Osteocyte (in vitro differentiated cells): ENCODE measurements around the gene PTPRD. TPM values are rescaled to one million over a fixed set of nuclear protein-coding genes. Genes with fewer than 3 reads are reported as not detected.

Experiments used
- DNase-seq: peaks from one replicate; pipeline ENCODE4 v3.0.0; 2021; ENCODE audit warnings: mixed read lengths; ENCODE audit not compliant: unreplicated experiment; ENCODE audit errors: extremely low spot score
- H3K27ac Mint-ChIP-seq: one replicate; pipeline ENCODE4 v1.8.0; 2021; ENCODE audit warnings: mild to moderate bottlenecking, mixed read lengths; ENCODE audit not compliant: unreplicated experiment
- H3K27me3 Mint-ChIP-seq: one replicate; pipeline ENCODE4 v1.8.0; 2021; ENCODE audit warnings: mixed read lengths; ENCODE audit not compliant: unreplicated experiment
- H3K36me3 Mint-ChIP-seq: one replicate; pipeline ENCODE4 v1.8.0; 2021; ENCODE audit warnings: mixed read lengths; ENCODE audit not compliant: unreplicated experiment
- H3K4me1 Mint-ChIP-seq: one replicate; pipeline ENCODE4 v1.8.0; 2021; ENCODE audit warnings: mixed read lengths; ENCODE audit not compliant: unreplicated experiment
- H3K4me3 Mint-ChIP-seq: one replicate; pipeline ENCODE4 v1.8.0; 2021; ENCODE audit warnings: mild to moderate bottlenecking, moderate library complexity, mixed read lengths; ENCODE audit not compliant: unreplicated experiment
- H3K9me3 Mint-ChIP-seq: one replicate; pipeline ENCODE4 v1.8.0; 2021; ENCODE audit warnings: mixed read lengths; ENCODE audit not compliant: unreplicated experiment
- total RNA-seq: library from RNA; stranded (reverse); gene quantifications from 2 replicates; pipeline ENCODE4 v1.2.1, GENCODE V29; 2021
- TF ChIP-seq, protein P1 (sequence below): fragments of 200-600 bp; sonication (generic); IDR thresholded peaks from 2 replicates; pipeline ENCODE4 v1.5.0; 2021; ENCODE audit warnings: antibody characterized with exemption, mild to moderate bottlenecking, moderate library complexity

Gene PTPRD
- total RNA-seq, 1 donor from 2014 or later: 5.4 TPM

DNA sequence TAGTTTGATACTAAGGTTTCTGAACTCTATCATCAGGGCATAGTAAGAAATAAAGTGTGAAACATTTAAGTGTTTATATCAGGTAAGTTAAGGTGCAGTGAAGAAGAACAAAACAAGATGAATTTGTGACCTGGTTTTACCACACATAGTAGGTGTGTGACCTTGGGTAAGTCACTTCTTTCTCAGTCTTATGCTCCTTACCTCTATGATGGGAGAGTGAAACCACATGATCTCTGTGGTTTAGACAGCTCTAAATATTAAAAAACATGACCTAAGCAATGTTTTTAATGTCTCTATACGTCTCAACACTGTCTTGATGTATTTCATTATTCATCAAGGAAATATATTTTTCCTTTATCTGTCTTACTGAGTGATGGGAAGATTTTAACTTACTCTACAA lies 2183.6 kb downstream of the PTPRD start:
- Mint-ChIP-seq H3K4me3 (no peak overlapping the region), H3K27me3 (no peaks in the 10 kb centered on the region), H3K36me3 (no peaks in the 10 kb centered on the region), H3K27ac (no peak overlapping the region), H3K4me1 (no peaks in the 10 kb centered on the region), H3K9me3 (no peaks in the 10 kb centered on the region)
- TF ChIP-seq, protein P1, sequence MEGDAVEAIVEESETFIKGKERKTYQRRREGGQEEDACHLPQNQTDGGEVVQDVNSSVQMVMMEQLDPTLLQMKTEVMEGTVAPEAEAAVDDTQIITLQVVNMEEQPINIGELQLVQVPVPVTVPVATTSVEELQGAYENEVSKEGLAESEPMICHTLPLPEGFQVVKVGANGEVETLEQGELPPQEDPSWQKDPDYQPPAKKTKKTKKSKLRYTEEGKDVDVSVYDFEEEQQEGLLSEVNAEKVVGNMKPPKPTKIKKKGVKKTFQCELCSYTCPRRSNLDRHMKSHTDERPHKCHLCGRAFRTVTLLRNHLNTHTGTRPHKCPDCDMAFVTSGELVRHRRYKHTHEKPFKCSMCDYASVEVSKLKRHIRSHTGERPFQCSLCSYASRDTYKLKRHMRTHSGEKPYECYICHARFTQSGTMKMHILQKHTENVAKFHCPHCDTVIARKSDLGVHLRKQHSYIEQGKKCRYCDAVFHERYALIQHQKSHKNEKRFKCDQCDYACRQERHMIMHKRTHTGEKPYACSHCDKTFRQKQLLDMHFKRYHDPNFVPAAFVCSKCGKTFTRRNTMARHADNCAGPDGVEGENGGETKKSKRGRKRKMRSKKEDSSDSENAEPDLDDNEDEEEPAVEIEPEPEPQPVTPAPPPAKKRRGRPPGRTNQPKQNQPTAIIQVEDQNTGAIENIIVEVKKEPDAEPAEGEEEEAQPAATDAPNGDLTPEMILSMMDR: no peak
- DNase-seq: no peak

DNA sequence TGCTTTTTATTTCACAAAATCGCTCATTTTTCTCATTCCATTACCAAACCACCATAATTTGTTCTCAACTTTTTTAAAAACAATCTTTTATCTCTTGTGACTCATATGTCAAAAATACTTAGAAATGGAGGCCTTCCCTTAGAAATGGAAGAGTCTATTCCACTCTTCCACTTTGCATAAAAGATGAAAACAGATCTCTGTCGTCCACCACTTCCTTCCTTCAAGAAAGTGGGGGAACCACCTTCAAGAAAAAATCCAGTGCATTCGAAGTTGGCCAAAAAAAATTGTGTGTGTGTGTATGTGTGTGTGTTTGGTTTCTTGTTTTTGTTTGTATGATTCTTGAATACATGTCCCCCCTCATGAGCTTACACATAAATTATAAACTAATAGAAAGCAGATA lies 2184.4 kb downstream of the PTPRD start:
- no peak overlapping the region for H3K4me3 Mint-ChIP-seq
- no peaks in the 10 kb centered on the region for H3K4me1 Mint-ChIP-seq
- no peak overlapping the region for H3K27ac Mint-ChIP-seq
- no peaks in the 10 kb centered on the region for H3K36me3 Mint-ChIP-seq
- DNase-seq: no peak
- H3K9me3 Mint-ChIP-seq: no peaks in the 10 kb centered on the region
- H3K27me3 Mint-ChIP-seq: no peaks in the 10 kb centered on the region
- TF ChIP-seq, protein P1: no peak

DNA sequence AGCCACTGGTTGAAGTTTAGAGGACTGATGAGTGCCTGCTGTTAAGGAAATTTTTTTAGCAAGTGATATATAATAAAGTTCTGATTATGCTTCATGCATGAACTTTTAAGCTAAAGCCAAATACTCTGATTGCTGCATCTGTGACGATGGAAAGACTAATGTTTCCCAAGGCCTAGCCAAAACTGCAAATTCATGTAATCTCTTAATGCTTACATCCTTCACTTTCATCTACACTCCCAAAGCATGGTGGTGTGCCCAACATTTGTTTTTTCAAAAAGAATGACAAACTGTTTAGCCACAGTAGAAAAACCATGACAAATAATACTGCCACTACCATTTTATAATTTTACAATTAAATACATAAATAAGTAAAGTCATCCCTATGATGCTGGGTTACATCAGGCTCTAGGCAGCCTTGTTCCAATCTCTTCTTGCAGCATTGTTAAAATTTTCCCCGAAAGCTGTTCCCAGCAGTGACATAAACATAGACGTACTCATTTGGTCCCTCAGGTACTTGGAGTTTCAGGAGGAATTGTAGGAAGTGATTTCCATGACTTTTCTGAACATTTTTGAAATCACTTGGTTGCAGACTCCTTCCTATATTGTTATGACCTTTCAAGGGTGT lies 2187.9 kb downstream of the PTPRD start:
- no peak overlapping the region for H3K4me3 Mint-ChIP-seq
- no peaks in the 10 kb centered on the region for H3K36me3 Mint-ChIP-seq
- H3K4me1 Mint-ChIP-seq: no peaks in the 10 kb centered on the region
- H3K27ac Mint-ChIP-seq: no peak overlapping the region
- H3K9me3 Mint-ChIP-seq: no peaks in the 10 kb centered on the region
- no peaks in the 10 kb centered on the region for H3K27me3 Mint-ChIP-seq
- DNase-seq: no peak
- TF ChIP-seq, protein P1: no peak

DNA sequence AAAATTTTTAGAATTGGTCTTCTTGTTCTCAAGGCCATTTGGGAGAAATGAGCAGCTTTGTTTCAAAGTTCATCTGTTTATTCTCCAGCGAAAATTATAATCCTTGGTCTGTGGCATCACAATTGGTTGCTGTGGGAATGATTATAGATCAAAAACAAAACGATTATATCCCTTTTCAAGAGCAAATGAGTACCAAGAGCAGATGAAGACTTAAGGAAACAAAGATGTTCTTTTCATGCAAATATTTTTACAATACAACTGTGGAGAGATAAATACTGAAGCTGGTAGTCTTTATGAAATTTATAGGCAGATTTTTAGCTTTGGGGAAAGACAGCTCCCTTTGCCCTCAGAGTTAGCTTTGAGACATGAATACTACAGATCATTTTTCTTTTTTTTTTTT lies 2192.4 kb downstream of the PTPRD start:
- Mint-ChIP-seq H3K4me1 (no peaks in the 10 kb centered on the region), H3K27me3 (peaks cover 2% of the 10 kb centered on the region), H3K9me3 (no peaks in the 10 kb centered on the region), H3K27ac (no peak overlapping the region), H3K36me3 (no peaks in the 10 kb centered on the region), H3K4me3 (no peak overlapping the region)
- TF ChIP-seq, protein P1: no peak
- DNase-seq: no peak

DNA sequence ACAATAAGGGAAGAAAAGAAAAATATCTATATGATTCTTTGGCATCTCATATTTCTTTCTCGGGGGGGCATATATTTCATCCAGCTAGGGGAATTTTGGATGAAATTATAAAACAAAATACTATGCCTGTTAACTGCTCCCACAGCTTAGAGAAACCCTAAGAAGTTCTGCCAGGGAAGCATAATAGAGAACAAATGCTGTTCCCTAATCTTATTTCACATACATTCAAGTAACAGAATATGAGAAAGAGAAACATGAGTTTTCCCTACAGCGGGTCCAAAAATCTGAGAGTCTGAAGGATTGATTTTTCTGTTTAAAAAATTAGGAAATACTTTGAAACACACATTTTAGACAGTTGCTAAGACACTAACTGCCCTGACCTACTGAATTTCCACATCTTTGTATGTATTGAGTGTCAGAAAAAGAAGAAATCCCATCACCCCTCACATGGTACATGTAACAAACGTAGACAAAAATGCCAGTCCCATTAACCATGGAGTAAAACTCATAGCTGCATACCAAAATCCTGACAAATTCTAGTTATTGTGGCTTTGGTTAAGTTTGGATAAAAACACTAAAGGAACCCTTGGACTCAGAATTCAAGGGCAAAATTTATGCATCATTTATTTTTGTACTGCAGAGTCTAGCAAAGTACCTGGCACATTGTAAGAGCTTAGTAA lies 2193.1 kb downstream of the PTPRD start:
- Mint-ChIP-seq H3K4me1 (no peaks in the 10 kb centered on the region), H3K36me3 (no peaks in the 10 kb centered on the region), H3K27ac (no peak overlapping the region), H3K9me3 (no peaks in the 10 kb centered on the region), H3K27me3 (peaks cover 2% of the 10 kb centered on the region), H3K4me3 (no peak overlapping the region)
- TF ChIP-seq, protein P1: no peak
- DNase-seq: no peak
